ENCODE results near the gene TRMT10A. TPM values are rescaled to one million over a fixed set of nuclear protein-coding genes. Genes with fewer than 3 reads are reported as not detected.

Gene TRMT10A
- total and polyA plus RNA-seq, 2 experiments from 2014 or later: 4.7 to 5.3 TPM

GRCh38 chr4:99606716-99607115, 42.9 kb upstream of the TRMT10A start (continued):
- TF ChIP-seq CTCF (conservative IDR thresholded peaks at IDR 0.05; ENCODE audit: low read depth in 2 of 2): no peak
- TF ChIP-seq ZNF114 (CRISPR knock-in tag; IDR thresholded peaks at IDR 0.05): no peak
- TF ChIP-seq ZNF331 (CRISPR knock-in tag; IDR thresholded peaks at IDR 0.05; ENCODE audit: low read depth): no peak
- no peak for TF ChIP-seq CREB1 (CRISPR knock-in tag; IDR thresholded peaks at IDR 0.05; ENCODE audit: low read depth)
- no peak for TF ChIP-seq EZH2phosphoT487 (IDR thresholded peaks at IDR 0.05; ENCODE audit: unreplicated experiment)
- no peak for TF ChIP-seq NANOG (IDR thresholded peaks at IDR 0.05; ENCODE audit: borderline replicate concordance)
- no peak for TF ChIP-seq REST (IDR thresholded peaks at IDR 0.05; ENCODE audit: unreplicated experiment)
- TF ChIP-seq STAT1 (IDR thresholded peaks at IDR 0.05; ENCODE audit: unreplicated experiment): no peak
- TF ChIP-seq ETS1 (IDR thresholded peaks at IDR 0.05): no peak
- no peak for TF ChIP-seq POLR2AphosphoS5 (IDR thresholded peaks at IDR 0.05; ENCODE audit: low read depth)

GRCh38 chr4:99594818-99595217, 31.0 kb upstream of the TRMT10A start:
- Histone ChIP-seq H4K20me1 (replicated peaks; ENCODE audit: insufficient read depth) (no peaks in the 10 kb centered on the region), H3K4me1 (ENCODE audit: insufficient read depth) (no peaks in the 10 kb centered on the region), H2AFZ (no peak overlapping the region), H3K27me3 (ENCODE audit: insufficient read depth) (no peaks in the 10 kb centered on the region), H3F3A (replicated peaks; ENCODE audit: low read depth) (no peaks in the 10 kb centered on the region), H3K27ac (ENCODE audit: low read depth) (no peak overlapping the region), H3K4me3 (no peak overlapping the region), H3K4me2 (no peak overlapping the region), H3K79me2 (replicated peaks; ENCODE audit: insufficient read depth) (no peaks in the 10 kb centered on the region), H3K36me3 (ENCODE audit: insufficient read depth) (no peaks in the 10 kb centered on the region), H3K9me2 (ENCODE audit: insufficient read depth) (no peaks in the 10 kb centered on the region)
- no peak for DNase-seq (ENCODE audit: low spot score)
- Mint-ChIP-seq H3K9me3 (no peaks in the 10 kb centered on the region), H3K36me3 (ENCODE audit: low read depth) (no peaks in the 10 kb centered on the region), H3K4me3 (no peak overlapping the region), H3K27me3 (ENCODE audit: insufficient read depth, low read depth, poor library complexity) (no peaks in the 10 kb centered on the region), H3K27ac (no peak overlapping the region), H3K4me1 (no peaks in the 10 kb centered on the region)
- ATAC-seq: no peak
- TF ChIP-seq JUNB (IDR thresholded peaks at IDR 0.05; ENCODE audit: unreplicated experiment) (no peak), CREB1 (CRISPR knock-in tag; IDR thresholded peaks at IDR 0.05; ENCODE audit: low read depth) (no peak), ZNF331 (CRISPR knock-in tag; IDR thresholded peaks at IDR 0.05; ENCODE audit: low read depth) (no peak), ETS1 (IDR thresholded peaks at IDR 0.05) (no peak), EZH2phosphoT487 (IDR thresholded peaks at IDR 0.05; ENCODE audit: unreplicated experiment) (no peak), POLR2AphosphoS5 (IDR thresholded peaks at IDR 0.05; ENCODE audit: low read depth) (no peak), EZH2 (IDR thresholded peaks at IDR 0.05; ENCODE audit: low read depth, unreplicated experiment) (no peak), CTCF (conservative IDR thresholded peaks at IDR 0.05; ENCODE audit: low read depth in 2 of 2) (no peak)

Measured in GM23338 (cell line).